ENCODE data around the gene TEX26.
"Not testable (repeated sequence)": the region's sequence is repeated elsewhere in the genome, so short reads cannot be mapped to it uniquely, and the experiment has no call there.

The TEX26 gene

DNA sequence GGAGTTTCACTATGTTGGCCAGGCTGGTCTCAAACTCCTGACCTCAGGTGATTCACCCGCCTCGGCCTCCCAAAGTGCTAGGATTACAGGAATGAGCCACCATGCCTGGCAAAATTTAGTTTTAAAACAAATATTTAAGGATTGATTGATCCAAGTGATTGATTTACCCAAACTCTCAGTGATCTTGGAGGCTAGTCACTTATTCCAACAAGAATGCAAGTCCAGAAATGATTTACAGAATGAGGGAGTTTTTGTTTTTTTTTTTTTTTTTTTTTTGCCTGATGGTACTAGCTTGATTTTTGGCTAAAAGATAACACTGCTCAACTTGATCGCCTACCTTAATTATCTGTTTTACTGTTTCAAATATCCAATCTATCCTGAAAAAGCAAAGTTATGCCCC, 5.7 kb upstream of the TEX26 start:
- Histone ChIP-seq H3K4me3 (ENCODE audit: low read length) (no peak overlapping the region), H3K9ac (ENCODE audit: low read length) (no peak overlapping the region), H3K36me3 (ENCODE audit: control insufficient read depth, insufficient read depth, low read length) (no peaks in the 10 kb centered on the region), H3K4me1 (ENCODE audit: control insufficient read depth, insufficient read depth, low read length) (no peaks in the 10 kb centered on the region), H3K27ac (ENCODE audit: low read depth, low read length) (no peak overlapping the region), H3K27me3 (ENCODE audit: control insufficient read depth, insufficient read depth, low read length) (no peaks in the 10 kb centered on the region)

DNA sequence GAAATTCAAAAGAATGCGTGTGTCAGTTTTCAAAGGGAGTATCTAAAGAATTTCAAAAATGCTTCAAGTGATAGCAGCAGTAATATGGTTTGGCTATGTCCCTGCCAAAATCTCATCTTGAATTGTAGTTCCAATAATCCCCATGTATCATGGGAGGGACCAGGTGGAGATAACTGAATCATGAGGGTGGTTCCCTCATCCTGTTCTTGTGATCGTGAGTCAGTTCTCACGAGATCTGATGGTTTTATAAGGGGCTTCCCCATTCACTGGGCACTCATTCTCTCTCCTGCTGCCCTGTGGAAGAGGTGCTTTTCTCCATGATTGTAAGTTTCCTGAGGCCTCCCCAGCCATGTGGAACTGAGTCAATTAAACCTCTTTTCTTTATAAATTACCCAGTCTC, 5.3 kb upstream of the TEX26 start:
- H3K4me1 ChIP-seq (ENCODE audit: control insufficient read depth, insufficient read depth, low read length); H3K27me3 ChIP-seq (ENCODE audit: control insufficient read depth, insufficient read depth, low read length); H3K4me3 ChIP-seq (ENCODE audit: low read length); H3K9ac ChIP-seq (ENCODE audit: low read length); H3K27ac ChIP-seq (ENCODE audit: low read depth, low read length); H3K36me3 ChIP-seq (ENCODE audit: control insufficient read depth, insufficient read depth, low read length): not testable (repeated sequence)

DNA sequence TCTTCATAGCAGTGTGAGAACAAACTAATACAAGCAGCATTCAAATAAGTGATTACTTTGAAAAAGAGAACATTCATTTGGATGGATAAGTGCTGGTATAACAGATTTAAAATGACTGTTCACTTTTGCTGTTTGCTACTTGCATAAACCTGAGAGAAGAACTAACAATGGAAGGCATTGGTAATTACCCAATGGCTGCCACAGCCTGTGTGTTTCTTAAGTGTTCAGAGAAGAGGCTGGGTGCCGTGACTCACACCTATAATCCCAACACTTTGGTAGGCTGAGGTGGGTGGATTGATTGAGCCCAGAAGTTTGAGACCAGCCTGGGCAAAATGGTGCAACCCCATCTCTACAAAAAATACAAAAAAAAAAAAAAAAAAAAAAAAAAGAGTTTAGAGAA, 4.9 kb upstream of the TEX26 start:
- Histone ChIP-seq H3K36me3 (ENCODE audit: control insufficient read depth, insufficient read depth, low read length) (no peaks in the 10 kb centered on the region), H3K4me3 (ENCODE audit: low read length) (no peak overlapping the region), H3K9ac (ENCODE audit: low read length) (no peak overlapping the region), H3K4me1 (ENCODE audit: control insufficient read depth, insufficient read depth, low read length) (no peaks in the 10 kb centered on the region), H3K27me3 (ENCODE audit: control insufficient read depth, insufficient read depth, low read length) (no peaks in the 10 kb centered on the region), H3K27ac (ENCODE audit: low read depth, low read length) (no peak overlapping the region)

DNA sequence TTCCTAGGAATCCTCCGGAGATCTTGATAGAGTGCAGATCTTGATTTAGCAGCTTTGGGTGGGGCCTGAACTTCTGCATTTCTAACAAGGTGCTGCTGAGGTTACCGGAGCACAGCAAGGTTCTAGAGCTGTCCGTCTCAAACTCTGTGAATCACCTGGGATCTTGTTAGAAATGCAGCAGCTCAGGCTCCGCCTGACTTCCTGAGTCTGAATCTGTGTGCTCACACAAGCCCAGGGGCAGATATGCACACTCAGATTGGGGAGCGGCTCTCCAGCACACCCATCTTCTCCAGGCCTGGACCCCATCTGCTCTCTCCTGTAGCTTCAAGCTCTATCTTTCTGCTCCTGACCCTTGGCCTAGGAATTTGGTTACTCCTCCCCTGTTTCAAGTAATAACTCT, 3.5 kb upstream of the TEX26 start:
- H3K4me1 ChIP-seq (ENCODE audit: control insufficient read depth, insufficient read depth, low read length): no peaks in the 10 kb centered on the region
- H3K36me3 ChIP-seq (ENCODE audit: control insufficient read depth, insufficient read depth, low read length): no peaks in the 10 kb centered on the region
- H3K4me3 ChIP-seq (ENCODE audit: low read length): no peak overlapping the region
- H3K27me3 ChIP-seq (ENCODE audit: control insufficient read depth, insufficient read depth, low read length): no peaks in the 10 kb centered on the region
- no peak overlapping the region for H3K9ac ChIP-seq (ENCODE audit: low read length)
- H3K27ac ChIP-seq (ENCODE audit: low read depth, low read length): no peak overlapping the region

DNA sequence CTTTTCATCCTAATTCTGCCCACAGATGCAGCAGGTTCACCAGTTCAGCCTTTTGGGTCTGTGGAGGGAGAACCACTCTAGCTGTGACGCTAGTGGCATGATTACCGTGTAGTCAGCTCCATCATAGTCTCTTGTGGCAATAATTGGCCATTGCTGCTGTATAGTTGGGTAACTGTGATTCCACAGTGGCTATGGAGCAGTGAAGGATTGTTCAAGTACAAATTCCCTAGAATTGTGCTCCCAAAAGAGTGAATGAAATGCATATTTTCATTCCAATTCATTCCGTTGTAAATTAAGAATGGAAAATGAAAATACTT, 856 bp downstream of the TEX26 start:
- Histone ChIP-seq H3K4me3 (ENCODE audit: low read length) (no peak overlapping the region), H3K9ac (ENCODE audit: low read length) (no peak overlapping the region), H3K27me3 (ENCODE audit: control insufficient read depth, insufficient read depth, low read length) (no peaks in the 10 kb centered on the region), H3K36me3 (ENCODE audit: control insufficient read depth, insufficient read depth, low read length) (no peaks in the 10 kb centered on the region), H3K4me1 (ENCODE audit: control insufficient read depth, insufficient read depth, low read length) (no peaks in the 10 kb centered on the region), H3K27ac (ENCODE audit: low read depth, low read length) (no peak overlapping the region)

DNA sequence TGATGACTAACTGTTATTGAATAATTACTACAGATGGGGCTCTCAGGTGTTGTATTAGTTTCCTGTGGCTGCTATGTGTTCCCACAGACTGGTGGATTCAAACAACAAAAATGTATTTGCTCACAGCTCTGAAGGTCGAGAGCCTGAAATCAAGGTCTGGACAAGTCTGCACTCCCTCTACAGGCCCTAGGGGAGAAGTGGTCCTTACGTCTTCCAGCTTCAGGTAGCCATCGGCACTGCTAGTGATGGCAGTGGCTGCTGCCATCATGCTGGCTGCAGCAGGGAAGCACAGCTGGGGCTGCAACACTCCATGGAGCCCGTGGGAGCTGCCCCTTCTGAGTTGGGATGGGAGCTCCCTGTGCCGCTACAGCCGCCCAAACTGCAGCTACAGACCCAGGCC, 1.9 kb downstream of the TEX26 start:
- no peaks in the 10 kb centered on the region for H3K4me1 ChIP-seq (ENCODE audit: control insufficient read depth, insufficient read depth, low read length)
- H3K4me3 ChIP-seq (ENCODE audit: low read length): no peak overlapping the region
- no peak overlapping the region for H3K9ac ChIP-seq (ENCODE audit: low read length)
- no peak overlapping the region for H3K27ac ChIP-seq (ENCODE audit: low read depth, low read length)
- no peaks in the 10 kb centered on the region for H3K27me3 ChIP-seq (ENCODE audit: control insufficient read depth, insufficient read depth, low read length)
- H3K36me3 ChIP-seq (ENCODE audit: control insufficient read depth, insufficient read depth, low read length): no peaks in the 10 kb centered on the region

DNA sequence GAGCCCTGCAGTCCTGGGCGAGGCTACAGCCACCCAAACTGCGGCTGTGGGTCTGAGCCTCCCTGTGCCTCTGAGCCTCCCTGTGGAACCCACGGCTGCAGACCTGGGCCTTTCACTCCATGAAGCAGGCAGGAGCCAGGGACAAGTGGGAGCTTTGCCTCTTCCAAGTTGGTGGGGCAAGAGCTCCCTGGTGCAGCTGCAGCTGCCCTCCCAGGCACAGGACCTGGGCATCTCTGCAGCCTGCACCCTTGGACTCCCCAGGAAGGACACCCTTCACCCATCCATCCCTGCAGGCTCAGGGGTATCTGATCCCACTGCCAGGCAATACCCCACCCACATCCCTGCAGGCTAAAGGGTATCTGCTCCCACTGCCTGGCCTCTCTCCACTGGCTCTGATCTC, 2.3 kb downstream of the TEX26 start:
- Histone ChIP-seq H3K27me3 (ENCODE audit: control insufficient read depth, insufficient read depth, low read length) (no peaks in the 10 kb centered on the region), H3K27ac (ENCODE audit: low read depth, low read length) (no peak overlapping the region), H3K4me1 (ENCODE audit: control insufficient read depth, insufficient read depth, low read length) (no peaks in the 10 kb centered on the region), H3K9ac (ENCODE audit: low read length) (no peak overlapping the region), H3K36me3 (ENCODE audit: control insufficient read depth, insufficient read depth, low read length) (no peaks in the 10 kb centered on the region), H3K4me3 (ENCODE audit: low read length) (no peak overlapping the region)

DNA sequence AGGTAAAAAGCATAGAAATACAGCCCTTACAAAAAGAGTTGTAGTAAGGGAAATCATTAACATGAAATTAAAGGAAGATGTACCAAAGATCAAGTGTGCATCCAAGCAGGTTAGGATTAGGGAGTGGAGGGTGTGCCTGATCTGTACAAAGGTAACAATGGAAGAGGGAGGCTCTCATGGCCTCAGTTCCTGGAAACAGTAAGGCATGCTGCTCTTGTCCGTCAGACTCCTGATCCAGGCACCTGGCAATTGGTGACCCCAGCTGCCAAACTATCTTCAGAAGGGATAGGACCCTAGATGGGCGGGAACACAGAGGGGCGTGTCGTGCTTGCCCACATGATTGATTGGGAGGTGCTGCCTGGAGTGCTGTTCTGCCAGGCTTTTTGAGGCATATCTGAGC, 4.5 kb downstream of the TEX26 start:
- Histone ChIP-seq H3K36me3 (ENCODE audit: control insufficient read depth, insufficient read depth, low read length) (no peaks in the 10 kb centered on the region), H3K27ac (ENCODE audit: low read depth, low read length) (no peak overlapping the region), H3K27me3 (ENCODE audit: control insufficient read depth, insufficient read depth, low read length) (no peaks in the 10 kb centered on the region), H3K4me3 (ENCODE audit: low read length) (no peak overlapping the region), H3K4me1 (ENCODE audit: control insufficient read depth, insufficient read depth, low read length) (no peaks in the 10 kb centered on the region), H3K9ac (ENCODE audit: low read length) (no peak overlapping the region)

DNA sequence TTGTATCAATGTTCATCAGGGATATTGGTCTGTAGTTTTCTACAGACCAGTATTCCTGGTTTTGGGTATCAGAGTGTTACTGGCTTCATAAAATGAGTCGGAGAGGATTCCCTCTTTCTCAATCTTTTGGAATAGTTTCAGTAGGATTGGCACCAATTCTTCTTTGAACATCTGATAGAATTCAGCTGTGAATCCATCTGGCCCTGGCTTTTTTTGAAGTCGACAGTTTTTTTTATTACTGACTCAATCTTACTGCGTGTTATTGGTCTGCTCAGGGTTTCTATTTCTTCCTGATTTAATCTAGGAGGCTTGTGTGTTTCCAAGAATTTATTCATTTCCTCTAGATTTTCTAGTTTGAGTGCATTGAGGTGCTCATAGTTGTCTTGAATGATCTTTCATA, 11.4 kb downstream of the TEX26 start:
- no peak overlapping the region for H3K9ac ChIP-seq (ENCODE audit: low read length)
- no peaks in the 10 kb centered on the region for H3K4me1 ChIP-seq (ENCODE audit: control insufficient read depth, insufficient read depth, low read length)
- H3K27ac ChIP-seq (ENCODE audit: low read depth, low read length): no peak overlapping the region
- no peaks in the 10 kb centered on the region for H3K27me3 ChIP-seq (ENCODE audit: control insufficient read depth, insufficient read depth, low read length)
- H3K4me3 ChIP-seq (ENCODE audit: low read length): no peak overlapping the region
- H3K36me3 ChIP-seq (ENCODE audit: control insufficient read depth, insufficient read depth, low read length): no peaks in the 10 kb centered on the region

DNA sequence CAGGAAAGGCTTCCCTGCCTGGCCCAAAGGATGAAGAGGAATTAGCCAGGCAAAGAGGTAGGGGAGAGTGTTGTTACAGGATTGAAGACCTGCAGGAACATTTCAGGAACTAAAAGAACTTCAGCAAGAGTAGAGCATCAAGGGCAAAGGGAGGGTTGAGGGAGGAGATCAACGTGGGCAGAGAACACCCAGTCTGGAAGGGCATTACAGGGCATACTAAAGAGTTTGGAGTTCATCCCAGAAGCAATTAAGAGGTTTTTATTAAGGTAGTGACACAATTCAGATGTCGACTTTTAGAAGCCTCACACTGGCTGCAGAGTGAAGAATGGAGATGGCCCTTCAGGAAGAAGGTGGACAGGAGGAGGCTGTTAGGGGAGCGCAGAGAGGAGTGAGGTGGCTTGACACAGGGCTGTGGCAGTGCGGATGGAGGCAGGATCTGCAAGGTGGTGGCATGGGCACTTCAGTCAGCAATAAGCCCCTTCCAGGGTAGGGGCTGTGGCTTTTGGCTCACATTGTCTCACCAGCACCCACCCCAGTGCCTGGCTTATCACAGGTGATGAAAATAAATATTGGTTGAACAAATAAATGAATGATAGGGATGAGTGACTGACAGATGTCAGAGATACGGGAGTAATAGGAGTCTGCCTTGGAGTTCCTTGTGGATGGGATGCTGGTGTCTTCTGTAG, 24.9 kb downstream of the TEX26 start:
- no peaks in the 10 kb centered on the region for H3K36me3 ChIP-seq (ENCODE audit: control insufficient read depth, insufficient read depth, low read length)
- H3K4me3 ChIP-seq (ENCODE audit: low read length): no peak overlapping the region
- no peak overlapping the region for H3K9ac ChIP-seq (ENCODE audit: low read length)
- H3K4me1 ChIP-seq (ENCODE audit: control insufficient read depth, insufficient read depth, low read length): no peaks in the 10 kb centered on the region
- no peaks in the 10 kb centered on the region for H3K27me3 ChIP-seq (ENCODE audit: control insufficient read depth, insufficient read depth, low read length)
- no peak overlapping the region for H3K27ac ChIP-seq (ENCODE audit: low read depth, low read length)

DNA sequence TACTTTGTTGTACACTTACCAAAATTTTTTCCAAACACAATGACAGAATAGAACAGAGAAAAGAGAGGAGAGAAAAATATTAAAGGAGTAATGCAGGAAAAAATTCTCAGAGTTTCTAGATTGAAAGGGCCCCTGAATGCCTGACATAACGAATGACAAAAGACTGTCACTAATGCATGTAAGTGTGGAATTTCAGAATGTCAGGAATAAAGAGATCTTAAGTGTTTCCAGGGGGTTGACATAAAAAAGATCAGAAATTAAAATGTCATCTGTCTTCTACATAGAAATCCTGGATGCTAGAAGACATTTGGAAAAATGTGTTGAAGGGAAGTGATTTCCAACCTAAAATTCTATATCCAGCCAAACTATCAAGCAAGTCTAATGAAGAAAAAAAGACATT, 27.2 kb downstream of the TEX26 start:
- Histone ChIP-seq H3K4me3 (ENCODE audit: low read length) (no peak overlapping the region), H3K9ac (ENCODE audit: low read length) (no peak overlapping the region), H3K36me3 (ENCODE audit: control insufficient read depth, insufficient read depth, low read length) (no peaks in the 10 kb centered on the region), H3K4me1 (ENCODE audit: control insufficient read depth, insufficient read depth, low read length) (no peaks in the 10 kb centered on the region), H3K27ac (ENCODE audit: low read depth, low read length) (no peak overlapping the region), H3K27me3 (ENCODE audit: control insufficient read depth, insufficient read depth, low read length) (no peaks in the 10 kb centered on the region)

DNA sequence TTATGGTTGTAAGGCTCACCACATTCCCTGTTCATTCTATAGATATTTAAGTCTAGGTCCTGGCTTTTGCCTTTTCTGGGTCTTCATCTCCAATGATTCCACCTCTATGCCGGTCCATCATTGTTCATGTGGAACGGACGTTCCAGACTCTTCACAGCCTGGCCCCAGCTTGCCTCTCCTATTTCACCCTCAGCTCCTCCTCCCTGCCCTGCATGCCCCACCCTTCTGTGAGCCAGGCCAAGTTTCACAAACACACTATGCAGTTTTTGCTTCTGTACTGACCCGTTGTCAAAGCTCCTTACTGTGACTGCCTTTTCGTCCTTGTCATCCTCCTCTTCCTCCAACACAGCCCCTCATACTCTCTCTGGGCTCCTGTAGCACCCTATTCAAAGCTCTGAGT, 31.3 kb downstream of the TEX26 start:
- Histone ChIP-seq H3K27ac (ENCODE audit: low read depth, low read length) (no peak overlapping the region), H3K4me1 (ENCODE audit: control insufficient read depth, insufficient read depth, low read length) (no peaks in the 10 kb centered on the region), H3K4me3 (ENCODE audit: low read length) (no peak overlapping the region), H3K9ac (ENCODE audit: low read length) (no peak overlapping the region), H3K27me3 (ENCODE audit: control insufficient read depth, insufficient read depth, low read length) (no peaks in the 10 kb centered on the region), H3K36me3 (ENCODE audit: control insufficient read depth, insufficient read depth, low read length) (no peaks in the 10 kb centered on the region)

DNA sequence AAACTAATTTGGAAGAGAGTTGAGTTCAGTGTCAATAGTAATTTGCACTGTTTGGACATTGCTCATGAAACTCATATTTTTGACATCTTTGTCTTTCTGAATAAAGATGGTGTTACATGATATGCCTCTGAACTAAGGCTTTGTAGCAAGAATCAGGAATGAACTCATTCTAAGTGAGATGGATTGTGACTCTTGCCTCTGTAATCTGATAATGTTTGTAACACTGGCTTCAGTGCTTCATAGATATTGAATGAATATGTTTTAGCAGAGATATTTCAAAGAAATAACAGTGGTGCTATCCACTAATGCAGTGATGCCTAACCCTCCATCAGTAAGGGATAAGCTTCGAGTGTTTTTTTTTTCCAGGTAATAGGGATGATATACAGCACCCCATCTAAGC, 32.9 kb downstream of the TEX26 start:
- Histone ChIP-seq H3K27me3 (ENCODE audit: control insufficient read depth, insufficient read depth, low read length) (no peaks in the 10 kb centered on the region), H3K4me3 (ENCODE audit: low read length) (no peak overlapping the region), H3K36me3 (ENCODE audit: control insufficient read depth, insufficient read depth, low read length) (no peaks in the 10 kb centered on the region), H3K4me1 (ENCODE audit: control insufficient read depth, insufficient read depth, low read length) (no peaks in the 10 kb centered on the region), H3K27ac (ENCODE audit: low read depth, low read length) (no peak overlapping the region), H3K9ac (ENCODE audit: low read length) (no peak overlapping the region)
